Activated T-cell treated with anti-CD3 and anti-CD28 coated beads, Interleukin-2, amount 50 U/mL, for 4 hours (primary cell): ENCODE results near the gene MLXIP. TPM values are rescaled to one million over a fixed set of nuclear protein-coding genes. Genes with fewer than 3 reads are reported as not detected.
A peak's percentile ranks its signal among the peaks of the same experiment; 100 is the strongest.

ENCODE experiments used
- ATAC-seq, 2 donors: fragments of 200-7000 bp; cut with Tn5 transposase; one replicate each; pipeline ENCODE4 v1.10.0; 2021
- DNase-seq: peaks from one replicate; pipeline ENCODE4 v3.0.0-alpha.2; 2020
- H3K27me3 Mint-ChIP-seq: one replicate; pipeline ENCODE4 v1.8.0; 2021; ENCODE audit warnings: low read depth, mixed read lengths
- H3K36me3 Mint-ChIP-seq: one replicate; pipeline ENCODE4 v1.8.0; 2022; ENCODE audit warnings: mixed read lengths; ENCODE audit not compliant: insufficient read depth
- H3K4me1 Mint-ChIP-seq: one replicate; pipeline ENCODE4 v1.8.0; 2021; ENCODE audit warnings: low read depth, mixed read lengths
- H3K4me3 Mint-ChIP-seq: one replicate; pipeline ENCODE4 v1.8.0; 2021; ENCODE audit warnings: mild to moderate bottlenecking, moderate library complexity, mixed read lengths
- H3K9me3 Mint-ChIP-seq: one replicate; pipeline ENCODE4 v1.8.0; 2021; ENCODE audit warnings: mixed read lengths
- total RNA-seq, 3 donors: library from RNA; stranded (reverse); gene quantifications; one replicate each; pipeline ENCODE4 v1.2.1, GENCODE V29; 2021

MLXIP gene
- total RNA-seq, 3 donors from 2014 or later, result 35.9 to 42.3 (median 37.9) TPM

- ATAC-seq, result no peak
- no peaks in the 10 kb centered on the region for H3K9me3 Mint-ChIP-seq
- no peaks in the 10 kb centered on the region for H3K27me3 Mint-ChIP-seq
- H3K4me3 Mint-ChIP-seq, result no peak overlapping the region
- no peak for DNase-seq
- no peaks in the 10 kb centered on the region for H3K4me1 Mint-ChIP-seq
- peaks cover 20% of the 10 kb centered on the region for H3K36me3 Mint-ChIP-seq
Measured at GRCh38 chr12:122142857-122143256, 64.3 kb downstream of the MLXIP start.

GRCh38 chr12:122144885-122145284 lies 66.3 kb downstream of the MLXIP start:
- no peak for DNase-seq

GRCh38 chr12:122145505-122146330 lies 67.2 kb downstream of the MLXIP start:
- Mint-ChIP-seq H3K4me1 (no peaks in the 10 kb centered on the region), H3K27me3 (peaks cover 3% of the 10 kb centered on the region), H3K36me3 (peaks cover 11% of the 10 kb centered on the region), H3K9me3 (no peaks in the 10 kb centered on the region), H3K4me3 (no peak overlapping the region)
- DNase-seq (no peak), ATAC-seq (no peak)

More at GRCh38 chr12:122144885-122145284, 66.3 kb downstream of the MLXIP start:
- H3K27me3 Mint-ChIP-seq, result peaks cover 3% of the 10 kb centered on the region
- peaks cover 14% of the 10 kb centered on the region for H3K36me3 Mint-ChIP-seq
- no peaks in the 10 kb centered on the region for H3K9me3 Mint-ChIP-seq
- ATAC-seq, result no peak
- no peaks in the 10 kb centered on the region for H3K4me1 Mint-ChIP-seq
- H3K4me3 Mint-ChIP-seq, result no peak overlapping the region

- H3K4me1 Mint-ChIP-seq, result no peaks in the 10 kb centered on the region
- H3K4me3 Mint-ChIP-seq, result no peak overlapping the region
- H3K36me3 Mint-ChIP-seq, result peaks cover 6% of the 10 kb centered on the region
- no peaks in the 10 kb centered on the region for H3K9me3 Mint-ChIP-seq
- no peak for DNase-seq
- peaks cover 3% of the 10 kb centered on the region for H3K27me3 Mint-ChIP-seq
- peak in 1 of 2 donors; percentile 24 for ATAC-seq
Measured at GRCh38 chr12:122147514-122148290, 69.1 kb downstream of the MLXIP start.

GRCh38 chr12:122148657-122149056 lies 70.1 kb downstream of the MLXIP start:
- Mint-ChIP-seq H3K27me3 (peaks cover 3% of the 10 kb centered on the region), H3K36me3 (peaks cover 2% of the 10 kb centered on the region), H3K4me3 (no peak overlapping the region)

GRCh38 chr12:122150127-122150681 lies 71.6 kb downstream of the MLXIP start:
- ATAC-seq, result no peak
- Mint-ChIP-seq H3K4me3 (no peak overlapping the region), H3K36me3 (no peaks in the 10 kb centered on the region), H3K9me3 (no peaks in the 10 kb centered on the region), H3K27me3 (peaks cover 3% of the 10 kb centered on the region), H3K4me1 (no peaks in the 10 kb centered on the region)
- no peak for DNase-seq

More at GRCh38 chr12:122148657-122149056, 70.1 kb downstream of the MLXIP start:
- no peak for DNase-seq
- no peaks in the 10 kb centered on the region for H3K9me3 Mint-ChIP-seq
- no peak for ATAC-seq
- H3K4me1 Mint-ChIP-seq, result no peaks in the 10 kb centered on the region

- Mint-ChIP-seq H3K4me3 (no peak overlapping the region), H3K9me3 (no peaks in the 10 kb centered on the region), H3K36me3 (no peaks in the 10 kb centered on the region), H3K4me1 (no peaks in the 10 kb centered on the region), H3K27me3 (peaks cover 3% of the 10 kb centered on the region)
- DNase-seq, result no peak
- ATAC-seq, result no peak
Measured at GRCh38 chr12:122152754-122153153, 74.2 kb downstream of the MLXIP start.

GRCh38 chr12:122155705-122156104 lies 77.1 kb downstream of the MLXIP start:
- Mint-ChIP-seq H3K4me1 (no peaks in the 10 kb centered on the region), H3K27me3 (no peaks in the 10 kb centered on the region), H3K36me3 (no peaks in the 10 kb centered on the region), H3K9me3 (no peaks in the 10 kb centered on the region), H3K4me3 (no peak overlapping the region)
- ATAC-seq, result no peak
- DNase-seq, result no peak

- Mint-ChIP-seq H3K4me3 (no peak overlapping the region), H3K36me3 (no peaks in the 10 kb centered on the region), H3K9me3 (no peaks in the 10 kb centered on the region), H3K4me1 (peaks cover 4% of the 10 kb centered on the region), H3K27me3 (no peaks in the 10 kb centered on the region)
- no peak for DNase-seq
- ATAC-seq, result no peak
Measured at GRCh38 chr12:122158700-122159285, 80.2 kb downstream of the MLXIP start.

GRCh38 chr12:122159882-122160281 lies 81.3 kb downstream of the MLXIP start:
- no peak for DNase-seq
- Mint-ChIP-seq H3K27me3 (peaks cover 3% of the 10 kb centered on the region), H3K4me1 (peaks cover 4% of the 10 kb centered on the region), H3K36me3 (no peaks in the 10 kb centered on the region), H3K4me3 (no peak overlapping the region), H3K9me3 (no peaks in the 10 kb centered on the region)
- no peak for ATAC-seq

GRCh38 chr12:122160761-122161160 lies 82.2 kb downstream of the MLXIP start:
- Mint-ChIP-seq H3K4me3 (no peak overlapping the region), H3K9me3 (no peaks in the 10 kb centered on the region), H3K27me3 (peaks cover 5% of the 10 kb centered on the region), H3K4me1 (peaks cover 4% of the 10 kb centered on the region), H3K36me3 (no peaks in the 10 kb centered on the region)
- no peak for ATAC-seq
- no peak for DNase-seq

- H3K27me3 Mint-ChIP-seq, result peaks cover 5% of the 10 kb centered on the region
- DNase-seq (no peak), ATAC-seq (peak in 1 of 2 donors; percentile 48)
- H3K4me3 Mint-ChIP-seq, result no peak overlapping the region
- peaks cover 5% of the 10 kb centered on the region for H3K4me1 Mint-ChIP-seq
- no peaks in the 10 kb centered on the region for H3K9me3 Mint-ChIP-seq
- H3K36me3 Mint-ChIP-seq, result no peaks in the 10 kb centered on the region
Measured at GRCh38 chr12:122161682-122162081, 83.1 kb downstream of the MLXIP start.

GRCh38 chr12:122162976-122163375 lies 84.4 kb downstream of the MLXIP start:
- no peak overlapping the region for H3K4me3 Mint-ChIP-seq
- no peaks in the 10 kb centered on the region for H3K36me3 Mint-ChIP-seq
- no peak for DNase-seq
- ATAC-seq, result no peak
- peaks cover 8% of the 10 kb centered on the region for H3K27me3 Mint-ChIP-seq
- peaks cover 13% of the 10 kb centered on the region for H3K4me1 Mint-ChIP-seq
- H3K9me3 Mint-ChIP-seq, result no peaks in the 10 kb centered on the region
